H1 (cell line): ENCODE measurements around the gene SERPINB1. TPM values are rescaled to one million over a fixed set of nuclear protein-coding genes. Genes with fewer than 3 reads are reported as not detected.

Experiments used
- CTCF ChIA-PET: fragments of 300-600 bp; sonication (Branson Sonifier 250); formaldehyde crosslinking; loops from one replicate; lab custom pipeline; 2021; ENCODE audit not compliant: partially characterized antibody; lab: Charles Lee
- POLR2A ChIA-PET: fragments of 300-600 bp; sonication (Branson Sonifier 250); formaldehyde crosslinking; loops from one replicate; lab custom pipeline; 2021; ENCODE audit warnings: inconsistent platforms; ENCODE audit not compliant: partially characterized antibody; lab: Charles Lee
- DNase-seq, 2 experiments: peaks; one replicate each; pipeline versions ENCODE4 v3.0.0 to v3.0.0-alpha.2; 2010 to 2022; ENCODE audit warnings: low spot score in 2 of 2, low read depth in 1 of 2, mixed read lengths in 1 of 2
- FAIRE-seq: peaks from 2 replicates; lab custom pipeline; 2011; peaks lifted over from hg19 to GRCh38; lab: Jason Lieb, UNC
- H2AFZ ChIP-seq: 2 replicates; pipeline ENCODE4 v1.8.1; 2012; ENCODE audit warnings: low read length, inconsistent platforms
- H2AK5ac ChIP-seq: 2 replicates; pipeline ENCODE4 v1.6.1; 2013; ENCODE audit warnings: low read depth, low read length
- H2BK120ac ChIP-seq: replicated peaks from 2 replicates; pipeline ENCODE3; 2013; ENCODE audit warnings: low read depth, low read length, inconsistent platforms
- H2BK12ac ChIP-seq: 2 replicates; pipeline ENCODE4 v1.6.1; 2013; ENCODE audit warnings: low read depth, low read length
- H2BK15ac ChIP-seq: 2 replicates; pipeline ENCODE4 v1.6.1; 2013; ENCODE audit warnings: low read length
- H2BK20ac ChIP-seq: 2 replicates; pipeline ENCODE4 v1.6.1; 2013; ENCODE audit warnings: low read length
- H2BK5ac ChIP-seq: 2 replicates; pipeline ENCODE4 v1.6.1; 2013; ENCODE audit warnings: low read depth, low read length
- H3K14ac ChIP-seq: 2 replicates; pipeline ENCODE4 v1.6.1; 2013; ENCODE audit warnings: inconsistent platforms; ENCODE audit not compliant: insufficient read length
- H3K18ac ChIP-seq: 2 replicates; pipeline ENCODE4 v1.6.1; 2013; ENCODE audit warnings: low read length; ENCODE audit errors: extremely low read depth
- H3K23ac ChIP-seq: 2 replicates; pipeline ENCODE4 v1.6.1; 2013; ENCODE audit warnings: inconsistent platforms; ENCODE audit not compliant: insufficient read length
- H3K23me2 ChIP-seq: 2 replicates; pipeline ENCODE4 v1.6.1; 2013; ENCODE audit warnings: low read depth, low read length
- H3K27ac ChIP-seq: 2 replicates; pipeline ENCODE4 v1.6.1; 2011; ENCODE audit warnings: low read depth, low read length, inconsistent platforms
- H3K27me3 ChIP-seq, 4 experiments: replicated peaks in 1 of 4; 1 replicate in 1 of 4; 2 replicates in 3 of 4; pipeline versions ENCODE4 v1.6.1 to v1.8.1; 2011 to 2013; ENCODE audit warnings: low read length in 3 of 4, mild to moderate bottlenecking in 3 of 4, inconsistent platforms in 2 of 4, mixed read lengths in 2 of 4, moderate library complexity in 1 of 4; ENCODE audit not compliant: control insufficient read depth in 3 of 4, insufficient read depth in 3 of 4; ENCODE audit errors: extremely low read depth in 1 of 4
- H3K36me3 ChIP-seq, 4 experiments: 2 replicates each; pipeline versions ENCODE4 v1.6.1 to v1.8.1; 2011 to 2013; ENCODE audit warnings: mild to moderate bottlenecking in 4 of 4, low read length in 3 of 4, moderate library complexity in 2 of 4, control low read depth in 1 of 4, inconsistent platforms in 1 of 4; ENCODE audit not compliant: insufficient read depth in 4 of 4, control insufficient read depth in 2 of 4
- H3K4ac ChIP-seq: replicated peaks from 2 replicates; pipeline ENCODE3; 2013; ENCODE audit warnings: low read length, low read depth, mixed read lengths, inconsistent platforms; ENCODE audit not compliant: insufficient read length
- H3K4me1 ChIP-seq, 4 experiments: replicated peaks in 1 of 4; 1 replicate in 1 of 4; 2 replicates in 3 of 4; pipeline versions ENCODE4 v1.6.1 to v1.8.1; 2011 to 2013; ENCODE audit warnings: low read length in 3 of 4, inconsistent platforms in 2 of 4, mixed read lengths in 1 of 4; ENCODE audit not compliant: insufficient read depth in 4 of 4, control insufficient read depth in 3 of 4
- H3K4me2 ChIP-seq, 2 experiments: 2 replicates each; pipeline versions ENCODE4 v1.6.1 to v1.8.1; 2011 to 2013; ENCODE audit warnings: low read depth in 2 of 2, low read length in 2 of 2, control low read depth in 1 of 2, inconsistent platforms in 1 of 2, mild to moderate bottlenecking in 1 of 2; ENCODE audit not compliant: insufficient read depth in 1 of 2
- H3K4me3 ChIP-seq, 4 experiments: fragments of 200-600, 300-600 bp in 1 of 4; sonication (generic), shearing (Covaris generic), sonication (Bioruptor Twin) in 1 of 4; 2 replicates each; pipeline versions ENCODE4 v1.5.1 to v1.8.1; 2011 to 2016; ENCODE audit warnings: low read length in 4 of 4, low read depth in 3 of 4, control low read depth in 2 of 4, inconsistent platforms in 2 of 4, mild to moderate bottlenecking in 2 of 4, mixed read lengths in 1 of 4, moderate library complexity in 1 of 4; ENCODE audit not compliant: insufficient read depth in 2 of 4; ENCODE audit errors: extremely low read depth in 1 of 4
- H3K56ac ChIP-seq: replicated peaks from 2 replicates; pipeline ENCODE3; 2013; ENCODE audit warnings: low read depth, mild to moderate bottlenecking, mixed read lengths, low read length, inconsistent platforms; ENCODE audit not compliant: insufficient read length
- H3K79me1 ChIP-seq: 2 replicates; pipeline ENCODE4 v1.6.1; 2013; ENCODE audit warnings: low read depth, low read length, control low read depth
- H3K79me2 ChIP-seq, 2 experiments: 2 replicates each; pipeline versions ENCODE4 v1.6.1 to v1.8.1; 2012 to 2013; ENCODE audit warnings: low read length in 2 of 2, mild to moderate bottlenecking in 2 of 2, inconsistent platforms in 1 of 2; ENCODE audit not compliant: insufficient read depth in 2 of 2, control insufficient read depth in 1 of 2
- H3K9ac ChIP-seq, 4 experiments: replicated peaks in 1 of 4; 1 replicate in 1 of 4; 2 replicates in 3 of 4; pipeline versions ENCODE4 v1.6.1 to v1.8.1; 2011 to 2013; ENCODE audit warnings: low read depth in 3 of 4, low read length in 3 of 4, control low read depth in 2 of 4, mild to moderate bottlenecking in 2 of 4, moderate library complexity in 2 of 4, inconsistent platforms in 1 of 4; ENCODE audit errors: extremely low read depth in 1 of 4
- H3K9me3 ChIP-seq, 2 experiments: 2 replicates each; pipeline versions ENCODE4 v1.6.1 to v1.8.1; 2012 to 2013; ENCODE audit warnings: mild to moderate bottlenecking in 2 of 2, moderate library complexity in 2 of 2, control low read depth in 1 of 2, inconsistent platforms in 1 of 2, low read depth in 1 of 2, low read length in 1 of 2, mixed read lengths in 1 of 2; ENCODE audit not compliant: insufficient read depth in 2 of 2
- H4K20me1 ChIP-seq, 2 experiments: replicated peaks in 1 of 2; 2 replicates each; pipeline versions ENCODE3 to v1.8.1; 2011 to 2013; ENCODE audit warnings: inconsistent platforms in 2 of 2, low read length in 2 of 2, mild to moderate bottlenecking in 1 of 2; ENCODE audit not compliant: insufficient read depth in 2 of 2, control insufficient read depth in 1 of 2
- H4K5ac ChIP-seq: 2 replicates; pipeline ENCODE4 v1.6.1; 2013; ENCODE audit warnings: low read length, low read depth, mixed read lengths, inconsistent platforms; ENCODE audit not compliant: insufficient read length
- H4K8ac ChIP-seq: 2 replicates; pipeline ENCODE4 v1.8.0; 2013; ENCODE audit warnings: mild to moderate bottlenecking, moderate library complexity, low read length, inconsistent platforms; ENCODE audit not compliant: insufficient read depth; ENCODE audit errors: extremely low read depth
- H4K91ac ChIP-seq: replicated peaks from 2 replicates; pipeline ENCODE3; 2013; ENCODE audit warnings: low read length, mixed read lengths, inconsistent platforms; ENCODE audit not compliant: insufficient read length
- ATF2 ChIP-seq: IDR thresholded peaks from 2 replicates; pipeline ENCODE4 v1.6.1; 2012; ENCODE audit warnings: low read length, inconsistent platforms
- RAD21 ChIP-seq, 2 experiments: IDR thresholded peaks in 1 of 2; conservative IDR thresholded peaks in 1 of 2; 2 replicates each; pipeline ENCODE4 v1.6.1; 2011; ENCODE audit warnings: low read depth in 2 of 2, low read length in 2 of 2, improper control_type of control experiment in 1 of 2, inconsistent platforms in 1 of 2, mild to moderate bottlenecking in 1 of 2, moderate library complexity in 1 of 2
- SIN3A ChIP-seq, 2 experiments: IDR thresholded peaks in 1 of 2; conservative IDR thresholded peaks in 1 of 2; 2 replicates each; pipeline ENCODE4 v1.6.1; 2011 to 2012; ENCODE audit warnings: low read length in 2 of 2, improper control_type of control experiment in 1 of 2, low read depth in 1 of 2, mild to moderate bottlenecking in 1 of 2
- TEAD4 ChIP-seq: IDR thresholded peaks from 2 replicates; pipeline ENCODE4 v1.6.1; 2012; ENCODE audit warnings: low read depth, low read length, inconsistent platforms, mixed read lengths
- WGBS, 2 experiments: shearing (Covaris generic) in 1 of 2; methylation state at CpG; one replicate each; pipeline versions ENCODE4 v1.1.6 to v1.1.7; 2013 to 2015; ENCODE audit warnings: low lambda C conversion rate in 2 of 2, mixed read lengths in 2 of 2, inconsistent platforms in 1 of 2, low coverage in 1 of 2, missing lambda C conversion rate in 1 of 2; ENCODE audit not compliant: insufficient replicate concordance in 2 of 2, insufficient coverage in 1 of 2, insufficient read length in 1 of 2; ENCODE audit errors: extremely low coverage in 1 of 2, missing lambda C conversion rate in 1 of 2; 5-methylcytosine and 5-hydroxymethylcytosine counted together
- polyA plus RNA-seq, 7 experiments: library from polyadenylated mRNA; depleted of rRNA in 3 of 7; stranded (reverse) in 5 of 7; unstranded in 2 of 7; fragments of >200 nt in 5 of 7; fragments of 200-250 nt in 2 of 7; gene quantifications; 1 replicate in 5 of 7; 2 replicates in 1 of 7; 4 replicates in 1 of 7; pipeline versions ENCODE4 v1.2.1 to v1.2.3, GENCODE V29; 2011 to 2013; ENCODE audit warnings: missing spikeins in 2 of 7, mixed read lengths in 2 of 7
- total RNA-seq: library from RNA; stranded (reverse); fragmentation: NEBNext Ultra II Directional; extraction: Animal tissue kit (Norgen Biotek cat#: 25700); gene quantifications from 2 replicates; pipeline ENCODE4 v1.2.1, GENCODE V29; 2021

Gene SERPINB1
- total and polyA plus RNA-seq, 2 of the 8 experiments (the other 6 are each of a cell fraction or from before 2014, with no cell fraction given), result 8.1 to 17.3 TPM

GRCh38 chr6:2876210-2877056 is 34.8 kb upstream of the SERPINB1 start:
- DNase-seq, result no peak
- Histone ChIP-seq H3K18ac (peak overlapping the region; percentile 85), H4K5ac (peak overlapping the region; percentile 64), H4K8ac (peak overlapping the region; percentile 74; the same call in 1 of the 2 replicates), H3K27ac (no peak overlapping the region; the same call in 1 of the 2 replicates), H3K23me2 (peaks cover 8% of the 10 kb centered on the region), H3K23ac (no peak overlapping the region), H3K79me2 (no peaks in the 10 kb centered on the region), H3K27me3 (peaks cover 0 to 7% (median 6%) of the 10 kb centered on the region in 4 experiments; a peak in 3 of 7 replicates), H2BK15ac (peak overlapping the region; percentile 96), H2BK120ac (peak overlapping the region; percentile 86), H2AK5ac (peak overlapping the region; percentile 32; the same call in 1 of the 2 replicates), H3K36me3 (peaks cover 0 to 3% (median 0%) of the 10 kb centered on the region in 4 experiments; a peak in 1 of 8 replicates), H2AFZ (no peak overlapping the region), H3K79me1 (no peaks in the 10 kb centered on the region; the same call in 1 of the 2 replicates), H3K56ac (no peak overlapping the region), H3K4ac (no peak overlapping the region), H3K14ac (no peak overlapping the region), H3K9me3 (no peaks in the 10 kb centered on the region), H2BK20ac (peak overlapping the region; percentile 100), H3K4me2 (peak overlapping the region; percentile 63 to 85), H3K9ac (no peak overlapping the region; a peak in 2 of 7 replicates), H3K4me3 (peak overlapping the region; percentile 25 to 83 (median 47); a peak in 6 of 8 replicates), H2BK12ac (peak overlapping the region; percentile 91), H4K20me1 (no peaks in the 10 kb centered on the region), H2BK5ac (peak overlapping the region; percentile 87; the same call in 1 of the 2 replicates), H3K4me1 (peaks cover 15 to 25% (median 18%) of the 10 kb centered on the region in 4 experiments), H4K91ac (peak overlapping the region; percentile 97)
- POLR2A ChIA-PET, result interaction anchor here (1.0 to 2.6 kb wide), 11 partner anchors 16 to 199 kb away, joined by 3 to 10 read pairs (median 3); partner anchors contain the start of gene SERPINB9
- WGBS, 2 experiments, result 21% methylated on average over 18 of the region's 25 CpGs; no CpG with 5 or more reads in 1 of the 2 experiments
- CTCF ChIA-PET, result interaction anchor here (0.5 to 3.0 kb wide), 8 partner anchors 8 to 126 kb away, joined by 3 to 10 read pairs (median 4); no protein-coding TSS in a partner anchor
- FAIRE-seq, result no peak
- TF ChIP-seq TEAD4, result peak; percentile 88
- TF ChIP-seq SIN3A (conservative IDR thresholded peaks at IDR 0.05 in 1 of 2, IDR thresholded peaks at IDR 0.05 in 1 of 2; ENCODE audit: low read depth in 1 of 2, low read length in 2 of 2), result 0 out of 4 replicates have a peak, but pooled peaks have one; percentile 40 to 56
- TF ChIP-seq ATF2, result no peak
- no peak for TF ChIP-seq RAD21 (IDR thresholded peaks at IDR 0.05 in 1 of 2, conservative IDR thresholded peaks at IDR 0.05 in 1 of 2; ENCODE audit: low read depth in 2 of 2, low read length in 2 of 2)
